ENCODE data around the gene PRMT5.
A peak's percentile ranks its signal among the peaks of the same experiment; 100 is the strongest.

Gene PRMT5

DNA sequence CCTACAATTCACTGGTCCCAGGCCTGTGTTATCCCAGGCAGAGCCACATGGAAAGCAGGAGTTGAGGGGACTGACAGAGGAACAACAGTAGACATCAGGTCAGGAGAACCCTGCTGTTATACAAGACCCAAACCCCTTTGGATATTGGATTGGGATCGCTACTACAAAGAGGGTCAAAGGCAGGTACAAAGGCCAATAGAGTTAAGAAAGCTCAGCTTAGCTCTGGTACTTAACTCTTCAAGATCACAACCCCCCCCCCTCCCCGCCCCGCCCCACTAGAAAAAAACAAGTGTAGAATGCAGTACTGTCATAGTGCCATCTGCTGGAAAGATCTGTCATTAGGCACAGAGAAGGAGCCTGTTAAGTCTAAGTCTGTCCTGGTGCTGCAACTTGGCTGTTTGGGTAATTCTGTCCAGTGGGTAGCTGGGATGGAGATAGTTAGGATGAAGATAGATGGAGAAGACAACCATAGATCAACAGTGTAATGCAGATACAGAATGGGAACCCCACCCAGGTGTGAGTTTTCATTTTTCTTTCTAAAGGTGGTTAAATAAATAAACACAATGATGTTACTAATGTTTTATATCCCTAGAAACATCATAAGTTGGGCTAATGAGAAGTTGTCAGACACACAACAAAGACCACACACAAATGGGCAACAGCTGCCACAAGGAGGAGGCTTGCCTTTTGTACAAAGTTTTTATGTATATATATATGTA is 28.9 kb downstream of the PRMT5 start:
- Histone ChIP-seq H3K27me3 (ENCODE audit: control insufficient read depth, low read length) (no peaks in the 10 kb centered on the region), H3K36me3 (ENCODE audit: control insufficient read depth, low read length) (peaks cover 64% of the 10 kb centered on the region), H3K4me1 (ENCODE audit: control insufficient read depth, low read length) (peaks cover 8% of the 10 kb centered on the region), H3K4me2 (ENCODE audit: low read length) (no peak overlapping the region), H3K27ac (ENCODE audit: low read depth, low read length) (no peak overlapping the region; the same call in 1 of the 2 replicates), H3K9me2 (replicated peaks; ENCODE audit: control insufficient read depth, low read length) (no peaks in the 10 kb centered on the region), H3F3A (ENCODE audit: control insufficient read depth, insufficient read depth) (peaks cover 20% of the 10 kb centered on the region), H3K79me2 (ENCODE audit: control insufficient read depth, low read length) (no peaks in the 10 kb centered on the region), H3K9me3 (ENCODE audit: control insufficient read depth, insufficient read depth, low read length) (no peaks in the 10 kb centered on the region), H4K20me1 (ENCODE audit: control insufficient read depth, insufficient read depth, low read depth, low read length) (peaks cover 2% of the 10 kb centered on the region; the same call in 1 of the 2 replicates), H3K4me3 (ENCODE audit: low read length) (no peak overlapping the region)
- TF ChIP-seq EZH2phosphoT487 (IDR thresholded peaks at IDR 0.05; ENCODE audit: borderline replicate concordance, low read length), result no peak
- TF ChIP-seq, protein P1, sequence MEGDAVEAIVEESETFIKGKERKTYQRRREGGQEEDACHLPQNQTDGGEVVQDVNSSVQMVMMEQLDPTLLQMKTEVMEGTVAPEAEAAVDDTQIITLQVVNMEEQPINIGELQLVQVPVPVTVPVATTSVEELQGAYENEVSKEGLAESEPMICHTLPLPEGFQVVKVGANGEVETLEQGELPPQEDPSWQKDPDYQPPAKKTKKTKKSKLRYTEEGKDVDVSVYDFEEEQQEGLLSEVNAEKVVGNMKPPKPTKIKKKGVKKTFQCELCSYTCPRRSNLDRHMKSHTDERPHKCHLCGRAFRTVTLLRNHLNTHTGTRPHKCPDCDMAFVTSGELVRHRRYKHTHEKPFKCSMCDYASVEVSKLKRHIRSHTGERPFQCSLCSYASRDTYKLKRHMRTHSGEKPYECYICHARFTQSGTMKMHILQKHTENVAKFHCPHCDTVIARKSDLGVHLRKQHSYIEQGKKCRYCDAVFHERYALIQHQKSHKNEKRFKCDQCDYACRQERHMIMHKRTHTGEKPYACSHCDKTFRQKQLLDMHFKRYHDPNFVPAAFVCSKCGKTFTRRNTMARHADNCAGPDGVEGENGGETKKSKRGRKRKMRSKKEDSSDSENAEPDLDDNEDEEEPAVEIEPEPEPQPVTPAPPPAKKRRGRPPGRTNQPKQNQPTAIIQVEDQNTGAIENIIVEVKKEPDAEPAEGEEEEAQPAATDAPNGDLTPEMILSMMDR (IDR thresholded peaks at IDR 0.05; ENCODE audit: low read depth, low read length, poor library complexity, severe bottlenecking), result peak; percentile 67

DNA sequence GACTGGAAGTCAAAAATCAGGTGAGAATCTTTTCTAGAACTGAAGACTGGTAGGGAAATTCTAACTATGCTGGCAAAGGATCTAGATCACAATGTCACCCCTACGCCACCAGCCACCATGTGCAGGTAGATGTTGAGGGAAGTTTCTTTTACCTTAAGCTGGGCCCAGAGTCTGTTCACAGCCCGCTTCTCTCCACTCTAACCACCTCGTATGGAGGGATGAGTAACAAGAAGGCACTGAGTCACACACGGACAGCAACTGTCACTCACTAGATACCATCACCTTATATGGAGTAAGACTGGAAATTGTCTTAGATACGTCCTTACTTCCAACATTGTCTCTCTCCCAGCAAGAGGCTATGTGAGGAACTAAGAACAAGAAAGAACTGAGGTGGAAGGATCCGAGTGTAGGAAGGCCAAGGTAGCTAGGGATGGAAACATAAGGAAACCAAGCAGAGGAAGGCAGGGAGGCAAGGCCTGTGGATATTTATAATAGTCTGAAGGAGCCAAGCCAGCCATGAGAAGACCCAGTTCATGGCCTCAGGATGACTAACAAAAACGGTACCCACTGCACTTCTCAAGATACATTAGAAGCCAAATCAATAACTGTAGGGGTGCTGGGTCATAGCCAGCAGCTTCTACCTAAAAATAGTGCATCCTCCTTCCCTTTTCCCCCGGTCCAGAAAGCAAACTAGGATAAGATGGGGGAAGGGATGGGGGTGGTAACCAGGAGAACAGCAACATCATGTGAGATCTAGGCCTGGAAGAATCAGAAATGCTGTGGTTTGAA is 30.7 kb downstream of the PRMT5 start:
- TF ChIP-seq, protein P1 (IDR thresholded peaks at IDR 0.05; ENCODE audit: low read depth, low read length, poor library complexity, severe bottlenecking), result no peak
- H3K4me2 ChIP-seq (ENCODE audit: low read length), result no peak overlapping the region

DNA sequence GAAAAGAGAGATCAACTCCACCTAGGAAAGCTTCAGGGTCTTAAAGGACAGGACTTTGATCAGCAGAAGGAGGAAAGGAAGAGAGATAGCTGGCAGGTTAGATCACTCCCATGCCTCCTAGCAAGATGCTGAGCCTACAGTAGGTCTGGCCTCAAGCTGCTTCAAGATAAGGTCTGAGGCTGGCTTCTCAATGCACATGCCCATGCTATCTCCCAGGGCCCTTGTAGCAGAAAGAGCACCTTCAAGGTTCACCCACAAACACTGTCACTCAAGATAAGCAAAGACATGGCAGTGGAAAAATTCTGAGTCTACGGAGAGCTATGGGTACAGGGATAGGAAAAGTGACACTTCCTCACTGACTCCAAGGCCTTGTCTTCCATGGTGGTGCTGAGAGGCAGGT is 31.8 kb downstream of the PRMT5 start:
- H3K36me3 ChIP-seq (ENCODE audit: control insufficient read depth, low read length), result peaks cover 38% of the 10 kb centered on the region
- no peak overlapping the region for H3K27ac ChIP-seq (ENCODE audit: low read depth, low read length)
- H3K4me2 ChIP-seq (ENCODE audit: low read length), result no peak overlapping the region

More for the DNA sequence above, 30.7 kb downstream of the PRMT5 start:
- Histone ChIP-seq H3K4me1 (ENCODE audit: control insufficient read depth, low read length) (peaks cover 18% of the 10 kb centered on the region), H3K79me2 (ENCODE audit: control insufficient read depth, low read length) (no peaks in the 10 kb centered on the region), H3K27ac (ENCODE audit: low read depth, low read length) (no peak overlapping the region), H3K27me3 (ENCODE audit: control insufficient read depth, low read length) (no peaks in the 10 kb centered on the region), H3K9me2 (replicated peaks; ENCODE audit: control insufficient read depth, low read length) (no peaks in the 10 kb centered on the region), H3F3A (ENCODE audit: control insufficient read depth, insufficient read depth) (peaks cover 20% of the 10 kb centered on the region), H3K9me3 (ENCODE audit: control insufficient read depth, insufficient read depth, low read length) (no peaks in the 10 kb centered on the region), H4K20me1 (ENCODE audit: control insufficient read depth, insufficient read depth, low read depth, low read length) (peaks cover 2% of the 10 kb centered on the region; the same call in 1 of the 2 replicates), H3K4me3 (ENCODE audit: low read length) (no peak overlapping the region), H3K36me3 (ENCODE audit: control insufficient read depth, low read length) (peaks cover 46% of the 10 kb centered on the region)

More for the DNA sequence above, 31.8 kb downstream of the PRMT5 start:
- Histone ChIP-seq H3K4me3 (ENCODE audit: low read length) (no peak overlapping the region), H4K20me1 (ENCODE audit: control insufficient read depth, insufficient read depth, low read depth, low read length) (peaks cover 2% of the 10 kb centered on the region; the same call in 1 of the 2 replicates), H3K9me3 (ENCODE audit: control insufficient read depth, insufficient read depth, low read length) (no peaks in the 10 kb centered on the region), H3K79me2 (ENCODE audit: control insufficient read depth, low read length) (no peaks in the 10 kb centered on the region), H3K27me3 (ENCODE audit: control insufficient read depth, low read length) (no peaks in the 10 kb centered on the region), H3K9me2 (replicated peaks; ENCODE audit: control insufficient read depth, low read length) (no peaks in the 10 kb centered on the region), H3K4me1 (ENCODE audit: control insufficient read depth, low read length) (peaks cover 29% of the 10 kb centered on the region), H3F3A (ENCODE audit: control insufficient read depth, insufficient read depth) (peaks cover 20% of the 10 kb centered on the region)
- no peak for TF ChIP-seq EZH2phosphoT487 (IDR thresholded peaks at IDR 0.05; ENCODE audit: borderline replicate concordance, low read length)
- TF ChIP-seq, protein P1 (IDR thresholded peaks at IDR 0.05; ENCODE audit: low read depth, low read length, poor library complexity, severe bottlenecking), result no peak
